OCI-LY1 (cell line): ENCODE results near the gene L3MBTL3.

ENCODE experiments used
- H2AFZ ChIP-seq: fragments of 200-600 bp; sonication (generic), shearing (Covaris generic); 2 replicates; pipeline ENCODE4 v1.6.0; 2014; ENCODE audit warnings: antibody characterized with exemption, mild to moderate bottlenecking, low read length
- H3F3A ChIP-seq: fragments of 200-600 bp; sonication (generic), shearing (Covaris generic); 2 replicates; pipeline ENCODE4 v1.6.0; 2014; ENCODE audit warnings: mild to moderate bottlenecking, antibody characterized with exemption, low read length, moderate library complexity; ENCODE audit not compliant: insufficient read depth
- H3K27ac ChIP-seq: fragments of 200-600 bp; sonication (generic); 2 replicates; pipeline ENCODE4 v1.5.1; 2014; ENCODE audit warnings: low read length, mixed run types, mild to moderate bottlenecking, low read depth; ENCODE audit not compliant: poor library complexity, severe bottlenecking
- H3K27me3 ChIP-seq: fragments of 200-600 bp; sonication (generic); 2 replicates; pipeline ENCODE4 v1.6.0; 2014; ENCODE audit warnings: antibody characterized with exemption, mild to moderate bottlenecking, low read length, moderate library complexity; ENCODE audit not compliant: insufficient read depth
- H3K36me3 ChIP-seq: fragments of 200-600 bp; sonication (generic); 2 replicates; pipeline ENCODE4 v1.6.1; 2014; ENCODE audit warnings: mild to moderate bottlenecking, antibody characterized with exemption, low read length, moderate library complexity, mixed read lengths; ENCODE audit not compliant: insufficient read depth
- H3K4me1 ChIP-seq: fragments of 200-600 bp; sonication (generic); 2 replicates; pipeline ENCODE4 v1.5.1; 2014; ENCODE audit warnings: mild to moderate bottlenecking, low read length, moderate library complexity; ENCODE audit not compliant: insufficient read depth, severe bottlenecking
- H3K4me2 ChIP-seq: fragments of 200-600 bp; sonication (generic), shearing (Covaris generic); 2 replicates; pipeline ENCODE4 v1.6.1; 2014; ENCODE audit warnings: low read length
- H3K4me3 ChIP-seq: fragments of 200-600 bp; sonication (generic); 2 replicates; pipeline ENCODE4 v1.5.1; 2014; ENCODE audit warnings: low read length, low read depth, mild to moderate bottlenecking, mixed read lengths; ENCODE audit not compliant: poor library complexity, severe bottlenecking
- H3K79me2 ChIP-seq: fragments of 200-600 bp; shearing (Covaris generic); 2 replicates; pipeline ENCODE4 v1.6.1; 2016; ENCODE audit warnings: mixed run types, low read length, mixed read lengths; ENCODE audit not compliant: insufficient read depth
- H3K9ac ChIP-seq: fragments of 200-600 bp; sonication (generic), shearing (Covaris generic); 2 replicates; pipeline ENCODE4 v1.6.1; 2014; ENCODE audit warnings: mild to moderate bottlenecking, low read length, mixed read lengths
- H3K9me2 ChIP-seq: fragments of 200-600 bp; sonication (generic), shearing (Covaris generic); 2 replicates; pipeline ENCODE4 v1.6.1; 2014; ENCODE audit warnings: low read depth, mild to moderate bottlenecking, low read length, mixed read lengths
- H3K9me3 ChIP-seq: fragments of 200-600 bp; shearing (Covaris generic); 2 replicates; pipeline ENCODE4 v1.6.1; 2014; ENCODE audit warnings: low read length, mixed read lengths
- H4K20me1 ChIP-seq: fragments of 200-600 bp; sonication (generic), shearing (Covaris generic); 2 replicates; pipeline ENCODE4 v1.6.0; 2016; ENCODE audit warnings: mild to moderate bottlenecking, low read length; ENCODE audit not compliant: insufficient read depth
- CTCF ChIP-seq: fragments of 200-600 bp; sonication (generic), shearing (Covaris generic); IDR thresholded peaks from 2 replicates; pipeline ENCODE4 v1.5.1; 2017; ENCODE audit warnings: mild to moderate bottlenecking, antibody characterized with exemption, low read length, moderate library complexity, mixed read lengths
- EZH2 ChIP-seq: fragments of 200-600 bp; sonication (generic), shearing (Covaris generic); IDR thresholded peaks from 2 replicates; pipeline ENCODE4 v1.8.0; 2017; ENCODE audit warnings: borderline replicate concordance, mixed run types, mild to moderate bottlenecking, antibody characterized with exemption, low read length, moderate library complexity, mixed read lengths

The L3MBTL3 gene

GRCh38 chr6:130161683-130162404, 143.5 kb downstream of the L3MBTL3 start:
- Histone ChIP-seq H3K27ac (no peak overlapping the region), H3K4me1 (no peaks in the 10 kb centered on the region), H4K20me1 (no peaks in the 10 kb centered on the region), H3K4me2 (no peak overlapping the region), H2AFZ (no peak overlapping the region), H3K9ac (no peak overlapping the region), H3F3A (no peaks in the 10 kb centered on the region), H3K4me3 (no peak overlapping the region), H3K9me2 (no peaks in the 10 kb centered on the region), H3K79me2 (no peaks in the 10 kb centered on the region), H3K36me3 (no peaks in the 10 kb centered on the region), H3K9me3 (peaks cover 2% of the 10 kb centered on the region; the same call in 1 of the 2 replicates), H3K27me3 (no peaks in the 10 kb centered on the region)
- TF ChIP-seq CTCF (no peak), EZH2 (no peak)

- H3K4me1 ChIP-seq = no peaks in the 10 kb centered on the region
- TF ChIP-seq EZH2 = no peak
- no peak for TF ChIP-seq CTCF
- H3K9me2 ChIP-seq = no peaks in the 10 kb centered on the region
- H2AFZ ChIP-seq = no peak overlapping the region
- no peak overlapping the region for H3K4me2 ChIP-seq
- H3K4me3 ChIP-seq = no peak overlapping the region
- no peak overlapping the region for H3K27ac ChIP-seq
- H3K9ac ChIP-seq = no peak overlapping the region
- H3K36me3 ChIP-seq = no peaks in the 10 kb centered on the region
- H3K79me2 ChIP-seq = no peaks in the 10 kb centered on the region
- no peaks in the 10 kb centered on the region for H3F3A ChIP-seq
- no peaks in the 10 kb centered on the region for H3K27me3 ChIP-seq
- peaks cover 2% of the 10 kb centered on the region; the same call in 1 of the 2 replicates for H3K9me3 ChIP-seq
- H4K20me1 ChIP-seq = no peaks in the 10 kb centered on the region
Observed at GRCh38 chr6:130162421-130162820, 144.0 kb downstream of the L3MBTL3 start.

DNA sequence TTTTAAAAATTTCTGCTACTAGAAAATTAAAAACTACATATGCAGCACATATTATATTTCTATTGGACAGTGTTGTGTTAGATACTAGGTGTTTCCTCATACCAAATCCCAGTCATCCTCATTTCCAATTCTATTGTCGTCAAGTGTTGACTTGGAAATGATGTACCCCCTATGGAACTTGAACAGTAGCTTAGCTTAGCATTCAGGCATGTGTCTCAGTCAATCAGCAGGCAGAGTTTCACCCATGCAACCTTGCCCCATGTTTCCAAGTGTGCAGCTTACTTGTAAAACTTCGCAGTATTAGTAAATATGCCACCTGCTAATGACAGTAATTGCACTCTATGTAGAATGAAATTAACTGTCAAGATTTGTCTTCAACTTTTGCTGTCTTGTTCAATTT, 144.9 kb downstream of the L3MBTL3 start:
- Histone ChIP-seq H4K20me1 (no peaks in the 10 kb centered on the region), H3K4me3 (no peak overlapping the region), H2AFZ (no peak overlapping the region), H3K9me2 (no peaks in the 10 kb centered on the region), H3K36me3 (no peaks in the 10 kb centered on the region), H3K27me3 (no peaks in the 10 kb centered on the region), H3K79me2 (no peaks in the 10 kb centered on the region), H3K4me1 (no peaks in the 10 kb centered on the region), H3K9me3 (peaks cover 2% of the 10 kb centered on the region; the same call in 1 of the 2 replicates), H3K4me2 (no peak overlapping the region), H3K27ac (no peak overlapping the region), H3K9ac (no peak overlapping the region), H3F3A (no peaks in the 10 kb centered on the region)
- no peak for TF ChIP-seq CTCF
